ENCODE measurements around the gene IL17RA.

Gene IL17RA

GRCh38 chr22:17083255-17083654 lies 1.5 kb upstream of the IL17RA start:
- no peak for FAIRE-seq

- FAIRE-seq, result no peak
Measured at GRCh38 chr22:17083811-17084441, 874 bp upstream of the IL17RA start.

GRCh38 chr22:17085277-17086181 lies 729 bp downstream of the IL17RA start:
- FAIRE-seq, result no peak

- no peak for FAIRE-seq
Measured at GRCh38 chr22:17086296-17086695, 1.5 kb downstream of the IL17RA start.

- FAIRE-seq, result no peak
Measured at GRCh38 chr22:17086788-17087497, 2.1 kb downstream of the IL17RA start.

GRCh38 chr22:17087498-17088131 lies 2.8 kb downstream of the IL17RA start:
- FAIRE-seq, result no peak

GRCh38 chr22:17090550-17090949 lies 5.8 kb downstream of the IL17RA start:
- FAIRE-seq, result peak; percentile 17

GRCh38 chr22:17091851-17092250 lies 7.1 kb downstream of the IL17RA start:
- no peak for FAIRE-seq

- FAIRE-seq, result no peak
Measured at GRCh38 chr22:17093081-17093480, 8.3 kb downstream of the IL17RA start.

GRCh38 chr22:17095538-17095937 lies 10.7 kb downstream of the IL17RA start:
- no peak for FAIRE-seq

GRCh38 chr22:17096071-17096470 lies 11.3 kb downstream of the IL17RA start:
- FAIRE-seq, result no peak

GRCh38 chr22:17097062-17097461 lies 12.3 kb downstream of the IL17RA start:
- FAIRE-seq, result no peak

GRCh38 chr22:17097701-17098100 lies 12.9 kb downstream of the IL17RA start:
- no peak for FAIRE-seq

GRCh38 chr22:17098379-17098819 lies 13.6 kb downstream of the IL17RA start:
- no peak for FAIRE-seq

- FAIRE-seq, result no peak
Measured at GRCh38 chr22:17100621-17101020, 15.8 kb downstream of the IL17RA start.

- no peak for FAIRE-seq
Measured at GRCh38 chr22:17101475-17102296, 16.9 kb downstream of the IL17RA start.

GRCh38 chr22:17102297-17102667 lies 17.5 kb downstream of the IL17RA start:
- FAIRE-seq, result no peak

GRCh38 chr22:17103351-17103750 lies 18.6 kb downstream of the IL17RA start:
- no peak for FAIRE-seq

GRCh38 chr22:17104336-17104935 lies 19.6 kb downstream of the IL17RA start:
- FAIRE-seq, result no peak

- no peak for FAIRE-seq
Measured at GRCh38 chr22:17105143-17106129, 20.6 kb downstream of the IL17RA start.

Measured in islet of Langerhans (tissue), 1 donor.